Retinal pigment epithelial cell (primary cell): ENCODE results near the gene NCKAP5L.
"Not testable (repeated sequence)": the region's sequence is repeated elsewhere in the genome, so short reads cannot be mapped to it uniquely, and the experiment has no call there.

ENCODE experiments used
- DNase-seq: peaks from one replicate; pipeline ENCODE4 v3.0.0-alpha.2; 2010; ENCODE audit warnings: low read depth
- H3K4me3 ChIP-seq: 2 replicates; pipeline ENCODE4 v1.5.1; 2011; ENCODE audit warnings: mild to moderate bottlenecking, low read length, control low read depth, moderate library complexity
- TF ChIP-seq, protein P1 (sequence below): conservative IDR thresholded peaks from 2 replicates; pipeline ENCODE4 v1.5.1; 2011; ENCODE audit warnings: low read depth, low read length, control low read depth, inconsistent platforms

Gene NCKAP5L

DNA sequence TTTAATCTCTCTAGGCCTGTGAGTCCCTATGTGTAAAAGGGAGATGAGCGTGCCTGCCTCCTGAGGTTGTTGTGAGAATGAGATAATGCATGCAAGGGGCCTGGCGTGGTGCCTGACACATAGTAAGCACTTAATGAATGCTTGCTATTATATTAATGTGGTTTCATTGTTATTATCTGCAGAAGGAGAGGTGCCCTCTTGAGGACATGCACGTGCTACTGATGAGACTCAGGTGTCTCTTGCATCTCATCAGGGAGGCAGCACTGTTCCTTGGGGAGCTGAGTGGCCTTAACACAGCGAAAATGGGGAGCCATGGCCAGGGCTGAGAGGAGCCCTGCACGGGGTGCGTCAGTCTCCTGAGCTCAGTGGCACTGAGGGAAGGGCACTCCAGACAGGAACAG is 44.6 kb upstream of the NCKAP5L start:
- DNase-seq, result no peak
- TF ChIP-seq, protein P1, sequence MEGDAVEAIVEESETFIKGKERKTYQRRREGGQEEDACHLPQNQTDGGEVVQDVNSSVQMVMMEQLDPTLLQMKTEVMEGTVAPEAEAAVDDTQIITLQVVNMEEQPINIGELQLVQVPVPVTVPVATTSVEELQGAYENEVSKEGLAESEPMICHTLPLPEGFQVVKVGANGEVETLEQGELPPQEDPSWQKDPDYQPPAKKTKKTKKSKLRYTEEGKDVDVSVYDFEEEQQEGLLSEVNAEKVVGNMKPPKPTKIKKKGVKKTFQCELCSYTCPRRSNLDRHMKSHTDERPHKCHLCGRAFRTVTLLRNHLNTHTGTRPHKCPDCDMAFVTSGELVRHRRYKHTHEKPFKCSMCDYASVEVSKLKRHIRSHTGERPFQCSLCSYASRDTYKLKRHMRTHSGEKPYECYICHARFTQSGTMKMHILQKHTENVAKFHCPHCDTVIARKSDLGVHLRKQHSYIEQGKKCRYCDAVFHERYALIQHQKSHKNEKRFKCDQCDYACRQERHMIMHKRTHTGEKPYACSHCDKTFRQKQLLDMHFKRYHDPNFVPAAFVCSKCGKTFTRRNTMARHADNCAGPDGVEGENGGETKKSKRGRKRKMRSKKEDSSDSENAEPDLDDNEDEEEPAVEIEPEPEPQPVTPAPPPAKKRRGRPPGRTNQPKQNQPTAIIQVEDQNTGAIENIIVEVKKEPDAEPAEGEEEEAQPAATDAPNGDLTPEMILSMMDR, result no peak
- no peak overlapping the region for H3K4me3 ChIP-seq

DNA sequence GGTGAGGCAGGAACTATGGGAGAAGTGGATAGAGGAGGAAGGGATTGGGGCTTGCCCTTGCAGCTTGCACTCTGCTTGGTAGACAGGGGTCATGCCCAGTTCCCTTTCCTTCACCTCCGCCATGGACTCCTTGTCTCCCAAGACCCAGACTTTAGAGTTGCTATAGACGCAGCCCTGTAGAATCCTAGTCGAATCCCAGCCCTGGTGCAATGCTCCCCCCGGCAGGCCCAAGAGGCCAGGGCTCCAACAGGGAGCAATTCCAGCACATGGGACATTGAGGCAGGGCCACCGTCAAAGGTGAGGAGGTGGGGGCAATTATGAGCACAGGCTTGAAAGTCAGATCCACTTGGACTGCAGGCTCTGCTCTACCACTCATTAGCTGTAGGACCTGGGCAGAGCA is 44.2 kb upstream of the NCKAP5L start:
- TF ChIP-seq, protein P1, result no peak
- no peak for DNase-seq
- H3K4me3 ChIP-seq, result no peak overlapping the region

DNA sequence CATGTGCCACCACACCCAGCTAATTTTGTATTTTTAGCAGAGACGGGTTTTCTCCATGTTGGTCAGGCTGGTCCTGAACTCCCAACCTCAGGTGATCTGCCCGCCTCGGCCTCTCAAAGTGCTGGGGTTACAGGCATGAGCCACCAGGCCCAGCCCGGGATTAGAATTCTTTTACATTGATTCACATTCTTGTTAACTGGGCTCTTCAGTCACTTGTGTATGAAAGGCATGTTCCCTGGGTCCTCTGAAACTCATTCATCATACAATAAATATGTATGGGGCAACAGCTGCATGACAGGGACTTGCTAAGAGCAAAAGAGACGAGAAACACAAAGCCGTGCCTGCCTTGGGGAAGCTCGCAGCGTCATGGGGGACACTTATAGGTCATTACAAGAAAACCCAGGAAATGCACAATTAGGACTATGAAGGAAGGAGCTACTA is 43.6 kb upstream of the NCKAP5L start:
- peak; percentile 49 for DNase-seq

DNA sequence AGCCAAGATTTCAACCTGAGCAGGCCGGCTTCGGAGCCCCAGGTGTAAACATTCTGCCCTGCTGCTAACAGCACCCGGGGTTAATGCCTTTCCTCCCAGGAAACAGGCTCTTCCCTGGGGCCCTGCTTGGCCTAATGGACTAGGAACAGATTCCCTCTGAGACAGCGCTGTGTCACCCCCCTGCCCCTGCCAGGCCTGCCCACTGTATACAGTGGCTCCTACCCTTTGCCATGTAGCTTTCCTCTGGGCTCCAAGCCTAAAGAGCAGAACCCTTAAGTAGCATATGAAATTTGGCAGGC is 43.0 kb upstream of the NCKAP5L start:
- TF ChIP-seq, protein P1, result no peak
- no peak for DNase-seq
- no peak overlapping the region for H3K4me3 ChIP-seq

More for the DNA sequence above, 43.6 kb upstream of the NCKAP5L start:
- H3K4me3 ChIP-seq, result not testable (repeated sequence)

DNA sequence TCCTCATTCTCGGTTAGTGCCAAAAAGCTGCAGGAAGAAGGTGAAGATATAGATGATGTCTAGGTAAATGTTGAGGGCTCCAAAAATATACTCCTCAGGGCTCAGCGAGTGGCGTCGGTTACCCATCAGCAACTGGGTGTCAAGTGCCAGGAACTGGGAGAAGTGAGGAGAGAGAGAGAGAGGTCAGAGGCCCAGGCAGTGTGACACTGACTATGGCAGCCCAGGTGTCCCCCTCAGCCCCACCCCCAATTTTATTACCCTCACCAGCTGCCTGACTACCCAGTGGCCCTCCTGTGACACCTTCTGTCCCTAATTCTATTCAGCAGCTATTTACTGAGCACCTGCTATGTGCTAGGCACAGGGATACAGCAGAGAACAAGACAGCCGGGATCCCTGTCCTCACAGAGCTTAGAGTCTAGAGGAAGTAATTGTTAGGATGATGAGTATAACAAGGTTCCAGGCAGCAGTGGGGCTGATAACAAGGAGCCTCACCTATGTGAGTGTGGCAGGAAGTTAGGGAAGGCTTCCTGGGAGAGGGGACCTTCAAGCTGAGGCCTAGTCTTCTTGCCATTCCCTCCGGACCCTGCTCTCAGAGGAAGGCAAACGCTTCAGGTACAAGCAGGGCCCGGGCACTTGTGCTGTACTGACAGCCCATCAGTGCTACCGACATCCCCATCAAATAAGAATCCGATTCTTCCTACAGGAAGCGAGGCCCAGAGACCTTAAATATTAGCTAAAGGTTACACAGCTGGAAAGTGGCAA is 42.5 kb upstream of the NCKAP5L start:
- TF ChIP-seq, protein P1, result no peak

DNA sequence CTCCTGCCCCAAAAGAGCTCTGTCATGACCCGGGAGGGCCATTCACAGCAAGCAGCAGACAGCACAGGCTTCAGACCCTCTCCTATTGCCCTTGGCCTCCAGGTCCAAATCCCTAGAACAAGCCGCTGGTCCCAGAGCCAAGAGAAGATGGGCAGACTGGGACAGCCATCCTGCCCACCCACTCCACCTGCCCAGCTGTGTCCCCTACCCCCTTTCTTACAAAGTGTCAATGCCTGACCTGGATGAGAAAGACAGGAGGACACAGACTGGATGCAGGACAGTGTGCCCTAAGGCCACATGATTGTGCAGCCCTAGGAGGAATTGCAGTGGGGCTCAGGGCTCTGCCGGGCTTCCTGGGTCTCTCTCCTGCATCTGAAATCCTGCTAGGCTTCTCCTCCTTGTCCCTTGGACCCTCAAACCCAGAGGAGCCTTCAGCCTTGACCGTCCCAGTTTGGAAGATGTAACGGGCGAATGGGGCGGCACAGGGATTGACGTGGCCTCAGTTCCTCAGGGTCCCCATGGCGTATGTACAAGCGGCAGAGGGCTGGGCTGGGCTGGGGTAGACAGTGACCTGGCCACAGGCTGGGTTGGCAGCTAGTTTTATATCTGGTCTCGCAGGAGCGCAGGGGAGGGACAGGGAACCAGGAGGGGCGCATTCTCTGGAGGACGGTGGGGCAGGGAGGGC is 41.7 kb upstream of the NCKAP5L start:
- no peak for DNase-seq
- TF ChIP-seq, protein P1, result no peak
- H3K4me3 ChIP-seq, result no peak overlapping the region

More for the DNA sequence above, 42.5 kb upstream of the NCKAP5L start:
- H3K4me3 ChIP-seq, result no peak overlapping the region
- DNase-seq, result no peak

DNA sequence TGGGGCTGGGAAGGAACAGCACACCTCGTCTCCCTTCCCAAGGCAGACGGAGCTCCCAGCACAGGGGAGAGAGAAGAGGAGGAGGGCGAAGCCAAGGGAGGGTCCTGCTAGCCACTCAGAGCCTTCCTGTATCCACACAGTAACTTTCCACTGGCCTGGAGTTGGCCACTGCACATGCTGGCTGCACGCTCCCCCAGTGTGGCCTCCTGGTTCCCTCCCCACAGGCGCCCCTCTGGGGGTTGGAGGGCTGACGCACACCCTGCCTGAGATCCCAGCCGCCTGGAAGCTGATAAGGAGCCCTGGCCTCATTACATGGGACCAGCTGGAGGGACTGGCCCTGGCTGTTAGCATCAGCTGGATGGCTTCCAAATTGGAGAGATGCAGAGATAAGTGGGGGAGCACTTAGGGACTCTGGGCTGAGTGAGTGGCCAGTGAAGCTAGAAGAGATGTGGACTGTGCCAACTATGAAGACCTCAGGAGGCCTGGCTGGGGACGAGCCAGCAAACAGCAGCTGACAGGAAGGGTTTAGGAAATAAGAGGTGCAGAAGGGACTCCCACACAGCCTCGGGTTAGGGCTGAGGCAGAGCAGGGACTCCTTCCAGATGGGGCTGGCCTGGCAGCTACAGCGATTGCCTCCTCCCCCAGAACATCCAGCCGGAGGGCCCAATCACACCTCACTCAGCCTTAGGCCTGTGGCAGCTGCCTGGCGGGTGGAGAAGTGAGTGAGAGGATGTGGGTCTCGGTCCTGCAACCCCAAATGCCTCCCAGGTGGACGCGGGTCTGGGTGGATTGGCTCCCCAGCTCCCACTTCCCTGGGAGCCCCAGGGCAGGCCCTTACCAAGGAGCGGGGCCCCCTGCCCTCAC is 41.0 kb upstream of the NCKAP5L start:
- no peak overlapping the region for H3K4me3 ChIP-seq
- peak; percentile 95 for DNase-seq
- TF ChIP-seq, protein P1, result no peak
